ENCODE data around the gene DNM1.
"Not testable (repeated sequence)": the region's sequence is repeated elsewhere in the genome, so short reads cannot be mapped to it uniquely, and the experiment has no call there.

DNM1 gene

DNA sequence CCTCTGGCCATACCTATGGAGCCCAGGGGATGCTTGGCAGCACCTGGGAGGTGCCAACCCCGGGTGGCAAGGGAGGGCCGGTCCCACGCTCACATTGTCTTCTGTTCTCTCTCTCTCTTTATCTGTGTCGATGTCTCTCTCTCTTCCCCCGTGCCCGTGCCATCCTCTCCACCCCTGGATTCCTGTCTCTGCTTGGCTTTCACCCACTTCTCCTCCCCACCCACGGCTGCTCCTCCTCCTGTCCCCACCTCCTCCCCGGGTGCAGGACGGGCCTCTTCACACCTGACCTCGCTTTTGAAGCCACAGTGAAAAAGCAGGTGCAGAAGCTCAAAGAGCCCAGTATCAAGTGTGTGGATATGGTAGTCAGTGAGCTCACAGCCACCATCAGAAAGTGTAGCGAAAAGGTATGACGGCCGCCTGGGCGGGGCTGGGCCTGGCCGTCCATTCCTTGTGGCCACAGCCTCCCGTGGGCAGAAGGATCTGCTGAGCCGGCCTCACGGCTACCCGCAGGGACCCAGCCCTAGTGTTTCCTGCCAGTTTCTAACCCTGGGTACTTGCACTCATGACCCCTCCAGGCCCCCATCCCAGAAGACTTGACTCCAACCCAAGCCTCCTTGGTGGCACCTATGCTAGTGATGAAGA lies 22.7 kb downstream of the DNM1 start:
- no peak for DNase-seq (ENCODE audit: low read depth)

DNA sequence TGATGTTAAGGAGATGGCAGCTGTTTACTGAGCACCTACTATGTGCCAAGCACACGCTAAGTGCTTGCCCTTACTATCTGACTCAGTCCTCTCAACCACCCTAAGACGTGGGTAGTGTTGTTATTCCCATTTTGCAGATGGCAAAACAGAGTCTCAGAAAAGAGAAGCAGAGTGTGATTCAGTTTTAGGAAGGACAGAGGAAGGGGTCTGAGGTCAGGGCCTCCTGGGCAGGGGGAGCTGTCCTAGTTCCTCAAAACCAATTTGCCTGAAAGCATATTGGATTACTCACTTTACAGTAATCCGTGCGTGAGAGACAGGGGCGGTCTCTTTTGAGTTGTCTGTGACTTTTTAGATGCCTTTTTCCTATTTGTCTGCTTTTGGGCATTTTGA lies 23.2 kb downstream of the DNM1 start:
- DNase-seq (ENCODE audit: low read depth): no peak

DNA sequence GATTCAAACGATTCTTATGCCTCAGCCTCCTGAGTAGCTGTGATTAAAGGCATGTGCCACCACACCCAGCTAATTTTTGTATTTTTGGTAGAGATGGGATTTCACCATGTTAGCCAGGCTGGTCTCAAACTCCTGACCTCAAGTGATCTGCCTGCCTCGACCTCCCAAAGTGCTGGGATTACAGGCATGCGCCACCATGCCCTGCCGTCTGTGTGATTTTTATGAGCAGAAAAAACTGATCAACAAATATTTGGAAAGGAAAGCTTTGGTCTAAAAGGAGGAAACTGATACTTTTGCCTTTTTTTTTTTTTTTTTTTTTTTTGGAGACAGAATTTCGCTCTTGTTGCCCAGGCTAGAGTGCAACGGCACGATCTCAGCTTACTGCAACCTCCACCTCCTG lies 27.7 kb downstream of the DNM1 start:
- not testable (repeated sequence) for DNase-seq (ENCODE audit: low read depth)

- DNase-seq (ENCODE audit: low read depth): no peak
These were observed 28.7 kb downstream of the DNM1 start for GRCh38 chr9:128231638-128232527.

DNA sequence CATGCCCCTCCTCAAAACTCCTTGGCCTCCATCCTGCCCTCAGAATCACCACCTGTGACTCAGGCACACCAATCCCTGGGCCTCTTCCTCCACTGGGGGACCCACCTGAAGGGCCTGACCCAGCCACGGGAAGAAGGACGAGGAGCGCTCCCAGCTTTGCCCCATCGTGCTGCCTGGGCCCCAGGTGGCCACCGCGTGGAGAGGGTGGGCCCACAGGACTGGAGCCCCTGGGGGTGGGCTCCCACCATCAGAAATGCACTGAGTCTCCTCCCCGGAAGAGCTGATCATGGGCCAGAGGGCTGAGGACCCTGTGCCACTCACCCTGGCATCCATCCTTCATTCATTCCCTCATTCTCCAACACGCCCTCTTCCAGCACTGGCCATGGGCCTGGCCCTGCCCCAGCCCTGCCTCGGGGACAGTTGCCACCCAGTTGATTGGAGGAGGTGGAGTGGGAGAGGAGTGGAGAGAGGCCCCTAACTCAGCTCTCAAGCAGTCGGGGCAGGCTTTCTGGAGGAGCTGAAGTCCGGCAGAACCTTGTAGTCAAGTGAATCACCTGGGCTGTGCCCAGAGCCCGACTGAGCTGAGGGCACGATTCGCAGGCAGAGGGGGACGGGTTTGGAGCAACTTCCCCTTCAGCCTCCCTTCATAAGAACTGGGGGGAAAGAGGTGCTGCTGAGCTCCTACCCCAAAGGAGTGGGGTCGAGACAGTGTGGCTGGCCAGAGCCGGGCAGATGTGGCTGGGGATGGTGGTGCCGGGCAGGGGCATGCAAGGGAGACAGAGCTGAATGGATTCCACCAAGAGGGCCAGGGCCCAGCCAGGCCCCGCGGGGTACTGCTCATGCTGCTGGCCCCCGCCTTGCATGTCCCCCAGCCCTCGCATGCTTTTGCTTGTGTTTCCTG lies 29.6 kb downstream of the DNM1 start:
- no peak for DNase-seq (ENCODE audit: low read depth)

DNA sequence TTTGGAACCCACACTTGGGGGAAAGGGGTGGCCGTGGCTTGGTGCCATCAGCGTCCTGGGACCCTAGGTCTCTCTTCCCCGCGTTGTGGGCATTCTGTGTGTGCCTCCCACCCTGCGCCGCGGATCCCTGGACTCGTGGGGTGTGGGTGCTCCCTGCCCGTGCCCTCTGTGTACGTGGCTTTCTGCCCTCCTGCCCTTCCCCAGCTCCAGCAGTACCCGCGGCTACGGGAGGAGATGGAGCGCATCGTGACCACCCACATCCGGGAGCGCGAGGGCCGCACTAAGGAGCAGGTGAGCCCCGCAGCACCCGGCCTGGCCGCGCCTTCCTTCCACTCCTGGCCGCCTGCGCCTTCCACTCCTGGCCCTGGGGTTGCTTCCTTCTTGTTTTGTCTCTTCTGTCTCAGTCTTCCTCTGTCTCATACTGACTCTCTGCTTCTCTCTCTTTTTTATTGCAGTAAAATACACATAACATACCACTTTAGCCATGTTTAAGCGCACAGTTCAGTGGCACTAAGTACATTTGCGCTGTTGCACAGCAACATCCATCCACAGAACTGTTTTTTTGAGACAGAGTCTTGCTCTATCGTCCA lies 30.7 kb downstream of the DNM1 start:
- no peak for DNase-seq (ENCODE audit: low read depth)

DNA sequence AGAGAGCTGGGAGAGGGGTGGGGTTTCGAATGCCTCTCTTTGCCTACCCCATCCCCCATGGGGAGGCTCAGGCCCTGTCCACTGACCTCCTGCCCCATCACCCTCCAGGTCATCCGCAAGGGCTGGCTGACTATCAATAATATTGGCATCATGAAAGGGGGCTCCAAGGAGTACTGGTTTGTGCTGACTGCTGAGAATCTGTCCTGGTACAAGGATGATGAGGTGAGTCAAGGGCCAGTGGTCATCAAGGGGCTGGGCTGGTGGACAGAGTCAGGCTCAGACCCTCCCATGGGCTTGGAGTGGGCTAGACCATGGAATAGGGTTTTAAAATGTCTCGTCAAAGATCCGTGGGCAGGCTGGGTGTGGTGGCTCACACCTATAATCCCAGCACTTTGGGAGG lies 38.9 kb downstream of the DNM1 start:
- DNase-seq (ENCODE audit: low read depth): no peak

DNA sequence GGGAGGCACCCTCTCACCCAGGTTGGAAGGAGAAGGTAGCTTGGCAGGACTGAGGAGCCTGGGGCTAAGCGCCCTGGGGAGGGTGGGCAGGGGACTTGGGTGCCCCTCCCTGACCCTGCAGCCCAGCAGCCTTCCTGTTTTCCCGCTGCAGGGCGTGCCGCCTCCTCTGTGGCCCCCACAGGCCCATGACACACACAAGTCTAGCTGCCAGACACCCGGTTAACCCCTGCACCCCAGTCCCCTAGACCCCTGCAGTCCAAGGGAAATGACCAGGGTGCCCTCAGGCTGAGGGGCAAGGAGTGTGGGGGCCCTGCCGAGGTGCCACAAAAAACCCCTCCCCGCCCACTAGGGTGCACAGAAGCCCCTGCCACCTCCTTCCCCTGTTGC lies 39.6 kb downstream of the DNM1 start:
- DNase-seq (ENCODE audit: low read depth): no peak

DNA sequence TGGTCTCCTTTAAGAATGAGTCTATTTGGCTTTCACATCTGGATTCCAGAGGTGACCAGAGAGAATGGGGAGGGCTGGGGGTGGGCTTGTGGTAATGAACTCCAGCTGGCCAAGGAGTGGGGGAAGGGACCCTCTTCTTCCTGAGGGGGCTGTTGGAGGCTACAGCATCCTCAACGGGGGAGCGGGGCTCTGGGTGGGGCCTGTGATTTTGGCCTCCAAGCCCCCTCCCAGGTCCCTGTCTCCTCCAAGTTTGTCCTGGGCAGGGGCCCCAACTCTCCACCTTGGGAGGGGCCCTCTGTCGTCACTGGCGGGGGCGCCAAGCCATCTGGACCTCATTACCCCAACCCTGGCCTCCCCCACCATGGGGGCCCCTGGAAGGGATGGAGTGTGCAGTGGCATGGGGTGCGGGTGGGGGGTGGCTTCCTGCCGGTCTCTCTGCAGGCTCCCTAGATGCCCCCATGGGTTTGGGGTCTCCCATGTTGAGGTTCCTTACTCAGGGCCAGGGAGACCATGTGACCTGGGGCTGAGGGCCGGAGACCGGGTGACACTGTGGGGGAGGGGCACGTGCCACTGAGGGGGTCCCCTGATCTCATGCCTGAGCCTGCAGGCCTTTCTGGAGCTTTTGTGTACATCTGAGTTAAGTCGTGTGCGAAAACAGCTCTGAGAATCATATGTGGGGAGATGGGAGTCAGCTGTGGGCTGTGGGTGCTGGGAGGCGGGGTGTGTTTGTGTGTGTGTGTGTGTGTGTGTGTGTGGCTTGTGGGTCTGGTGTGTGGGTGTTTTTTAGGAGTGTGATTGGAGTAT lies 40.2 kb downstream of the DNM1 start:
- DNase-seq (ENCODE audit: low read depth): no peak

GRCh38 chr9:128244091-128244836 lies 41.1 kb downstream of the DNM1 start:
- DNase-seq (ENCODE audit: low read depth): no peak

- DNase-seq (ENCODE audit: low read depth): no peak
These were observed 41.7 kb downstream of the DNM1 start for GRCh38 chr9:128244837-128245231.

- no peak for DNase-seq (ENCODE audit: low read depth)
These were observed 42.4 kb downstream of the DNM1 start for GRCh38 chr9:128245421-128246151.

DNA sequence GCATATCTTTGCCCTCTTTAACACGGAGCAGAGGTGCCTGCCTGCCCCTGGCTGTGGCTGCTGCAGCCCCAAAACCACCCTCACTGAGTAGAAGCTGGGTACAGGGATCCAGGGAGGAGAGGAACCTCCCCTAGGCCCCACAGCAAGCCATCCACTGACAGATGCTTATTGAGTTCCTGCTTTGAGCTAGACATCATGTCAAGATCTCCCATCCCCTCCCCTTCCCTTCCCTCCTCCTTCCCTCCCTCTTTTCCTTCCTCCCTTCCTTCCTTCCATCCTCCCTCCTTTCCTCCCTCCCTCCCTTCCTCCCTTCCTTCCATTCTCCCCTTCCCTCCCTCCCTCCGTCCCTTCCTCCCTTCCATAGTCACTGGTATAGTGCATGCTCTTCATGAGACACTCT lies 43.3 kb downstream of the DNM1 start:
- no peak for DNase-seq (ENCODE audit: low read depth)

DNA sequence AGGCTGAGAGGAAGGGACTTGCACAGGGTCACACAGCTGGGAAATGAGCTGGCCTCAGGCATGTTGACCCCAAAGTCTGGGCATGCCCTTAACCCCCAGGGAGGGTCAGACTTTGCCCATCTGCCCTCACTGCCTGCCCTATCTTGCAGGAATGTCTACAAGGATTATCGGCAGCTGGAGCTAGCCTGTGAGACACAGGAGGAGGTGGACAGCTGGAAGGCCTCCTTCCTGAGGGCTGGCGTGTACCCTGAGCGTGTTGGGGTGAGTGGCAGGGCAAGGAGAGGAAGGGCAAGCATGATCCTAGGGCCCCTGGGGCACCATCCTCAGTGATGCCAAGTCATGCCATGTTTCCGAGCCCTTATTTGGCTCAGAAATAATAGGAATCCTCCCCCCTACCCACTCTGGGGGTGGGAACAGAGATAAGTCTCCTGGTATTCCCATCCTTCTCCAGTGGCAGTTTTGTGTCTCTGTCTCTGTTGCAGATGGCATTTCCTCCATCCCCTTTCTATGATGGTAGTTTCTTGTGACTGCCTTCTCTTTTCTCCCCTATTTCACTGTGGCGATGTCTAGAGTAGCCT lies 44.1 kb downstream of the DNM1 start:
- DNase-seq (ENCODE audit: low read depth): no peak

DNA sequence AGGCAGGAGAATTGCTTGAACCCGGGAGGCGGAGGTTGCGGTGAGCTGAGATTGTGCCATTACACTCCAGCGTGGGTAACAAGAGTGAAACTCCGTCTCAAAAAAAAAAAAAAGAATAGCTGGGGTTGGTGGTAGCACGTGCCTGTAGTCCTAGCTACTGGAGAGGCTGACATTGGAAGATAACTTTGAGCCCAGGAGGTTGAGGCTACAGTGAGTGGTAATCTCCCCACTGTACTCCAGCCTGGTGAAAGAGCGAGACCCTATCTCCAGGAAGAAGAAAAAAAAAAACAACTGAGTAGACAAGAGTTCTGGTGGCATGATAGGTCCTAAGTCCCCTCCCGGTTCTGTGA lies 46.4 kb downstream of the DNM1 start:
- no peak for DNase-seq (ENCODE audit: low read depth)

GRCh38 chr9:128249908-128250838 lies 47.0 kb downstream of the DNM1 start:
- DNase-seq (ENCODE audit: low read depth): peak; percentile 94

DNA sequence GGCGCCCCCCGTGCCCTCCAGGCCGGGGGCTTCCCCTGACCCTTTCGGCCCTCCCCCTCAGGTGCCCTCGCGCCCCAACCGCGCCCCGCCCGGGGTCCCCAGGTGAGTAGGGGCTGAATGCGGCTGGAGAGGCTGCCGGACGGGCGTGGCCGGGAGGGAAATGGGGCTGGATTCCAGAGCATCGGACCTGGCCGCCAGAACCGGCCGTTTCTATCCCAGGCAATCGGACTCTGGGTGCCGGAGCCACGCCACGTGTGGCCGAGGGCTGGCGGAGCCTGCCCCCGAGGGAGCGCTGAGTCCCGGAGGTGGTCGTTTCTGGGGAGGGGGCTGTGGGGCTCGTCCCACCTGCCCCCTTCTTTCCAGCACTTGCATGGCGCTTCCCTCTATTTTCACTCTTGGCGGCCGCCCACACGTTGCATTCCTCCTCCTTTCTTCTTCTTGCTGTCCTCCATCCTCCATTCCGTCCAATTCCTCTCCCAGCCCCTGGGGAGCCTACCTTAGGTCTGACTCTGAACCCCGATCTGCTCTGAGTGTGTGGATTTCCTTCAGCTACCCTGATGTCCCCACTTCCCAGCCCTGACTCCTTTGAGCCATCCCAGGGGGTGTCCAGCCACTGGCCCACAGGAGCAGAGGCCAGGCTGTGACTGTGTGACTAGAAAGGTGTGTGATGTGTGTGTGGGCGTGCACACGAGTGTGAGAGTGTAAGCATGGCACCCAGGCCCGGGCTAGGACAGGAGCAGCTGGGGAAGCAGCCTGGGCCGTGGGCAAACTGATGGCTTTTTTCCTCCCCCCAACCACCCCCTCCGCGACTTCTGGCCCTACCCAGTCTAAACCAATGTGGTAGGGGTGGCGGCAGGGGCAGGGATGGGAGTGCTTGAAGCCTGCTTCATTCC lies 47.9 kb downstream of the DNM1 start:
- DNase-seq (ENCODE audit: low read depth): no peak

DNA sequence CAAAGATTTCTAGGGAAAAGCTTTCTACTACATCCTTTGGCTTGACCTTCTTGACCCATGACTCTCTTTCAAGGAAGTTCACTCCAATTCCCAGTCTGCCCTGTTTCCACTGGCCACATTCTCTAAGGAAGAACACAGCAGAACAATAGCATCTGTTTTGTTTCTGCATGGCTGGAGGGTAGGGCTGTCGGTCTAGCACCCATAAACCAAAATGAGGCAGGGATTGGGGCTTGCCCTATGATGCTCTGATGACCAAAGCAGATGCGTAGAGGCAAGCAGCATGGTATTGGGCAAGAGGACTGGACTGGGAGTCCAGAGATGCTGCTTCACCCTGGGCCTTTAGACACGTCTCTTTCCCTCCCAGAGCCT lies 48.5 kb downstream of the DNM1 start:
- no peak for DNase-seq (ENCODE audit: low read depth)

Data from T-helper 22 cell (primary cell).